ENCODE measurements around the gene TPRN. TPM values are rescaled to one million over a fixed set of nuclear protein-coding genes. Genes with fewer than 3 reads are reported as not detected.

The TPRN gene
- total RNA-seq, 1 experiment from 2014 or later, result 20.3 TPM

DNA sequence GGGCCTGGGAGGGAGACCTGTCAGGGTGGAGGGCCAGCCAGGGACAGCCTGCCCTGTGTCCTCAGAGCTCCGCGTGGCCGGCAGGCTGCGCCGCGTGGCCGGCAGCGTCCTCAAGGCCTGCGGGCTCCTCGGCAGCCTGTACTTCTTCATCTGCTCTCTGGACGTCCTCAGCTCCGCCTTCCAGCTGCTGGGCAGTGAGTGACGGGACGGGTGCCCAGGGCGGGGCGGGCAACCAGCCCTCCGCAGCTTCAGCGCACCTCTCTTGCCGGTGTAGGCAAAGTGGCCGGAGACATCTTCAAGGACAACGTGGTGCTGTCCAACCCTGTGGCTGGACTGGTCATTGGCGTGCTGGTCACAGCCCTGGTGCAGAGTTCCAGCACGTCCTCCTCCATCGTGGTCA, 32.0 kb upstream of the TPRN start:
- BruUV-seq (replicated peaks), result no TSS peak
- DNase-seq, result no peak
- H3K4me3 Mint-ChIP-seq (ENCODE audit: low read depth, unreplicated experiment), result no peak overlapping the region
- H3K4me1 Mint-ChIP-seq (ENCODE audit: low read depth, unreplicated experiment), result peaks cover 16% of the 10 kb centered on the region
- H3K27me3 Mint-ChIP-seq (ENCODE audit: unreplicated experiment), result peaks cover 17% of the 10 kb centered on the region
- intact Hi-C loops (cut with micrococcal nuclease; ENCODE audit: unreplicated experiment), result no loop called here
- H3K27ac Mint-ChIP-seq (ENCODE audit: unreplicated experiment), result no peak overlapping the region
- peaks cover 14% of the 10 kb centered on the region for H3K36me3 Mint-ChIP-seq (ENCODE audit: insufficient read depth, unreplicated experiment)
- no peaks in the 10 kb centered on the region for H3K9me3 Mint-ChIP-seq (ENCODE audit: low read depth, unreplicated experiment)
- TF ChIP-seq, protein P1, sequence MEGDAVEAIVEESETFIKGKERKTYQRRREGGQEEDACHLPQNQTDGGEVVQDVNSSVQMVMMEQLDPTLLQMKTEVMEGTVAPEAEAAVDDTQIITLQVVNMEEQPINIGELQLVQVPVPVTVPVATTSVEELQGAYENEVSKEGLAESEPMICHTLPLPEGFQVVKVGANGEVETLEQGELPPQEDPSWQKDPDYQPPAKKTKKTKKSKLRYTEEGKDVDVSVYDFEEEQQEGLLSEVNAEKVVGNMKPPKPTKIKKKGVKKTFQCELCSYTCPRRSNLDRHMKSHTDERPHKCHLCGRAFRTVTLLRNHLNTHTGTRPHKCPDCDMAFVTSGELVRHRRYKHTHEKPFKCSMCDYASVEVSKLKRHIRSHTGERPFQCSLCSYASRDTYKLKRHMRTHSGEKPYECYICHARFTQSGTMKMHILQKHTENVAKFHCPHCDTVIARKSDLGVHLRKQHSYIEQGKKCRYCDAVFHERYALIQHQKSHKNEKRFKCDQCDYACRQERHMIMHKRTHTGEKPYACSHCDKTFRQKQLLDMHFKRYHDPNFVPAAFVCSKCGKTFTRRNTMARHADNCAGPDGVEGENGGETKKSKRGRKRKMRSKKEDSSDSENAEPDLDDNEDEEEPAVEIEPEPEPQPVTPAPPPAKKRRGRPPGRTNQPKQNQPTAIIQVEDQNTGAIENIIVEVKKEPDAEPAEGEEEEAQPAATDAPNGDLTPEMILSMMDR (IDR thresholded peaks at IDR 0.05; ENCODE audit: unreplicated experiment), result no peak
- CTCF ChIA-PET, result no interaction called here

DNA sequence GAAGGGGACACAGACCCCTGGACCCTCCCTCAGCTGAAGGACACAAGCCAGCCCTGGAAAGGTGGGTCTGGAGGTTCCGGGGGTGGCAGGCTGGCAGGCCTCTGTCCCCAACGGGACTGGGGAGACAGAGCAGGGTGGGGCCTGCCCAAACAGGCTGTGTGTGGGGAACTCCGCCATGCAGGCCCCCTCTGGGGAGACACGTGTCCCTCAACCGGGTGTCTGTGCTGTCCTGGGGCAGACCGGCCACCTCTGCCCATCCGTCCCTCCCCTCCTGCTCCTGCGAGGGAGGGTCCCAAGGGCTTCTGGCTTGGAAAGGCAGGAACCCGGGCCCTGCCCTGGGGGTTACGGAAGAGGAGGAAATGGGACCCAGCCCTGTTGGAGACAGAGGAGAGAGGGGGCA, 31.6 kb upstream of the TPRN start:
- Mint-ChIP-seq H3K4me1 (ENCODE audit: low read depth, unreplicated experiment) (peaks cover 18% of the 10 kb centered on the region), H3K27me3 (ENCODE audit: unreplicated experiment) (peaks cover 17% of the 10 kb centered on the region), H3K27ac (ENCODE audit: unreplicated experiment) (no peak overlapping the region), H3K9me3 (ENCODE audit: low read depth, unreplicated experiment) (no peaks in the 10 kb centered on the region), H3K36me3 (ENCODE audit: insufficient read depth, unreplicated experiment) (peaks cover 19% of the 10 kb centered on the region), H3K4me3 (ENCODE audit: low read depth, unreplicated experiment) (no peak overlapping the region)
- CTCF ChIA-PET, result interaction anchor here (0.6 kb wide), 1 partner anchor 86 kb away, joined by 3 read pairs; no protein-coding TSS in a partner anchor
- no peak for DNase-seq
- no TSS peak for BruUV-seq (replicated peaks)
- intact Hi-C loops (cut with micrococcal nuclease; ENCODE audit: unreplicated experiment), result no loop called here
- TF ChIP-seq, protein P1 (IDR thresholded peaks at IDR 0.05; ENCODE audit: unreplicated experiment), result no peak

DNA sequence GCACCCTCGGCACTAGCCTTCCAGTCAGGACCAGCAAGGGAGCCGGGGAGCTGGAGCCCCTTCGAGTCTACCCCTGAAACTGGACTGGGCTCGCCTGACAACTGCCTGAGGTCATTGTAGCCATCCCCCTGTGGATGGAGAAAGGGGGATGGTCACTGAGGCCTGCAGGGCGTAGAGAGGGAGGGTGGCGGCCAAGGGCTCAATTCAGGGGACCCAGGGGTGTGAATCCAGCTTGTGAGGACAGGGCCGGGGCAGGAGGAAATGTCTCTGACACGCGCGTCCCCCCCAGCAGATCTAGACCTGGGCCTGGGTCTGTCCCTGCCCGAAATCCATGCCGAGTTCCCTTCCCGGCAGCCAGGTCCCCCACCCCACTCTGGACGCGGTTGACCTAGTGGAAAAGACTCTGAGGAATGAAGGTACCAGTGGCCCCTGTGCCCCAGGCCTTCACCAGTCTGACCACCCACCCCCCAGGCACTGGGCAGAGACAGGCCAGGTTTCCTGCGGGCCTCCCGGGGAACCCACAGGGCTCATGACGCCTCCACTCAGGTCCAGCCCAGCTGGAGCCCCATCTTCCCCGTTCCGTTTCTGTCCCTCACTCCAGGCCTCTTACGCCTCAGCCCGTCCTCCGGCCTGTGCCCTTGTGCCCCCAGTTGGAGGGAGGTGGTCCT, 31.0 kb upstream of the TPRN start:
- Mint-ChIP-seq H3K27ac (ENCODE audit: unreplicated experiment) (no peak overlapping the region), H3K36me3 (ENCODE audit: insufficient read depth, unreplicated experiment) (peaks cover 25% of the 10 kb centered on the region), H3K9me3 (ENCODE audit: low read depth, unreplicated experiment) (no peaks in the 10 kb centered on the region), H3K27me3 (ENCODE audit: unreplicated experiment) (peaks cover 17% of the 10 kb centered on the region), H3K4me1 (ENCODE audit: low read depth, unreplicated experiment) (peaks cover 22% of the 10 kb centered on the region), H3K4me3 (ENCODE audit: low read depth, unreplicated experiment) (no peak overlapping the region)
- no peak for DNase-seq
- TF ChIP-seq, protein P1 (IDR thresholded peaks at IDR 0.05; ENCODE audit: unreplicated experiment), result no peak
- no TSS peak for BruUV-seq (replicated peaks)
- CTCF ChIA-PET, result interaction anchor here (0.6 kb wide), 1 partner anchor 86 kb away, joined by 3 read pairs; no protein-coding TSS in a partner anchor
- intact Hi-C loops (cut with micrococcal nuclease; ENCODE audit: unreplicated experiment), result no loop called here

DNA sequence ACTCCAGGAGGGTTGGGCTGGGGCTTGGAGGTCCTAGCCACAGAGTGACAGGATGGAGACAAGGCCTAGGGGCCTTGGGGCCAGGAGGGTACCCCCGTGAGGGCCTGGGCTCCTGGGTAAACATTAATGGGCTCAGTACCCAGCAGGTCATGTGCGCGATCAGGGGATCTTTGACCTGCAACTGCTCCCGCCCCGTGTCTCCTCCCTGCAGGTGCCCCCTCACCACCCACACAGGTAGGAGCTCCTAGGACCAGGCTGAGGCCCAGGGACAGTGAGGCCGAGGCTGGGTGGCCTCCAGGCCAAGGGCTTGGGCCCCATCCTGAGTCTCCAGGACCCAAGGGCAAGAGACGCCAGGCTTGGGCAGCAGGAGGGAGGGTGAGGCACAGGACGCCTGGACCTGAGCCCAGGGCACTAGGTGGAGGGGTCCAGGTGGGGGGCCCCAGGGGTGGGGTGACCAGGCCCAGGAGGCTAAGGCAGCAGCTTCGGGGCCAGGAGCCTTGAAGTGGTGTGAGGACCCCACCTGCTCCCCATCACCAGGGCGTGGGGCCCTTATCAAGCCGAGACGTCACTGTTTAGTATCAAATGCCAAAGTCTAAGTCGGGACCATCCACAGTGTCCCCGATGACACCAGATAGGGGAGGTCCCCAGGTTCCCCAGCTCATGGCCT, 30.3 kb upstream of the TPRN start, which contains the start of gene SLC34A3:
Gene SLC34A3, plus strand, starts transcription at position 197 of the 667 bp plus-strand sequence. CDS start 802 bp downstream, outside the sequence.
- TF ChIP-seq, protein P1 (IDR thresholded peaks at IDR 0.05; ENCODE audit: unreplicated experiment), result no peak
- no peaks in the 10 kb centered on the region for H3K9me3 Mint-ChIP-seq (ENCODE audit: low read depth, unreplicated experiment)
- DNase-seq, result no peak
- no TSS peak for BruUV-seq (replicated peaks)
- no peak within 1 kb of the TSS for H3K4me3 Mint-ChIP-seq (ENCODE audit: low read depth, unreplicated experiment)
- intact Hi-C loops (cut with micrococcal nuclease; ENCODE audit: unreplicated experiment), result no loop called here
- H3K27me3 Mint-ChIP-seq (ENCODE audit: unreplicated experiment), result peaks cover 17% of the 10 kb centered on the region
- no peak within 1 kb of the TSS for H3K27ac Mint-ChIP-seq (ENCODE audit: unreplicated experiment)
- CTCF ChIA-PET, result interaction anchor here (0.6 kb wide), 1 partner anchor 163 kb away, joined by 3 read pairs; no protein-coding TSS in a partner anchor
- peaks cover 29% of the 10 kb centered on the region for H3K36me3 Mint-ChIP-seq (ENCODE audit: insufficient read depth, unreplicated experiment)
- H3K4me1 Mint-ChIP-seq (ENCODE audit: low read depth, unreplicated experiment), result peaks cover 27% of the 10 kb centered on the region
